Stimulated activated CD8-positive, alpha-beta memory T cell treated with anti-CD3 and anti-CD28 coated beads, Interleukin-4, amount 100 ng/mL, for 4 hours (primary cell): Measurements from ENCODE around the gene MAP3K13.
"Not testable (repeated sequence)": the region's sequence is repeated elsewhere in the genome, so short reads cannot be mapped to it uniquely, and the experiment has no call there.

Experiments
- DNase-seq, 2 donors: peaks; one replicate each; pipeline ENCODE4 v3.0.0-alpha.2; 2020; ENCODE audit warnings: low read depth in 2 of 2, low spot score in 1 of 2

The MAP3K13 gene

GRCh38 chr3:185341616-185342458 is 21.1 kb upstream of the MAP3K13 start:
- no peak for DNase-seq

DNA sequence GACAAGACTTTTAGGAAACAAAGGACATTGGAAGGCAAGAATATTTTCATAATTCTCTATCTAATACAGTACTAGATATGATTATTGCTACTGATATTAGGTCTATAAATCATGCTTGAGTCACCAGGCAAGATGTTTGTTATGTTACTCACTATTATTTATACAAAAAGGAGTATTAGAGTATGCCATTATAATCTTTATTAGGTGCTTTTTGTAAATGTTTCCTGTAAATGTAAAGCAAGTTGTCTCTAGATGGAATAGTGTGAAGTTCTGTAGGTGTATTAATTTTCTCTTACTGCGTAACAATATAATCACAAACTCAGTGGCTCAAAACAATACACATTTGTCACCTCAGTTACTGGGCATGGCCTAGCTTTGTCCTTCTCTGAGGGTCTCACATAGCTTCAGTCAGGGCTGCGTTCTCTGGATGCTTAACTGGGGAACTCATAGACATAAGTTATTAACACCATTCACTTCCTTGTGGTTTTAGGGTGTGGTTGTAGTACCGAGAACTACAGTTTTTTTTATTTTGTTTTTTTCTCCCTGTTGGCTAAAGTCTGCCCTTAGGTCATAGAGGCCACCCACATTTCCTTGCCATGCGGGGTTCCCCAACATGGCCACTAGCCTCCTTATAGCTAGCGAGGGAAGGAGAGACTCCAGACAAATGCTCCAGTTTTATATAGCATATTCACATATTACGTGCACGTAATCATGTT is 20.3 kb upstream of the MAP3K13 start:
- DNase-seq, result no peak

DNA sequence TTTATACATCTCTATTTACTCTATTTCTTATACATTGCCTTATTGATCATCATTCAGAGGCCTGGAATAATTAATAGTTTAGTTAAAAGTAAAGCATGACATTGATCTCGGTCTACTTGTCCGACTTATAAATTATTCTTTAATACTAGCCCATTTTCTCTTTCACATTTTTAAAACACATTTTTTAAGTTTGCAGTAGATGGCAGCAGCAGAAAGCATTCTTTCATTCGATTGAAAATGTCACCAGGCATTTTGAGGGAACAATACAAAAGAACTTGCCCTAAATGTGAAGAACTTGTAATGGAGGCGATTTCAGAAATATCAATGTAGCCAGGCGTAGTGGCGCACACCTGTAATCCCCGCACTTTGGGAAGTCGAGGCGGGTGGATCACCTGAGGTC is 15.5 kb upstream of the MAP3K13 start:
- DNase-seq, result no peak

DNA sequence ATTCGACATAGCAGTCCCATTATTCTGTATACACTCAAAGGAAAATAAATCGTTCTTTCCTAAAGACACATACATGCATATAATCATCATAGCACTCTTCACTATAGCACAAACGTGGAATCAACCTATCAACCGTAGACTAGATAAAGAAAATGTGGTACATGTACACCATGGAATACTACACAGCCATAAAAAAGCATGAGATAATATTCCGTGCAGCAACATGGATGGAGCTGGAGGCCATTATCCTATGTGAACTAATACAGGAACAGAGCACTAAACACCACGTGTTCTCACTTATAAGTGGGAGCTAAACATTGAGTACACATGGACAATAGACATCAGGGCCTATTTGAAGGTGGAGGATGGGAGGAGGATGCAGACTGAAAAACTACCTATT is 12.1 kb upstream of the MAP3K13 start:
- DNase-seq, result no peak

DNA sequence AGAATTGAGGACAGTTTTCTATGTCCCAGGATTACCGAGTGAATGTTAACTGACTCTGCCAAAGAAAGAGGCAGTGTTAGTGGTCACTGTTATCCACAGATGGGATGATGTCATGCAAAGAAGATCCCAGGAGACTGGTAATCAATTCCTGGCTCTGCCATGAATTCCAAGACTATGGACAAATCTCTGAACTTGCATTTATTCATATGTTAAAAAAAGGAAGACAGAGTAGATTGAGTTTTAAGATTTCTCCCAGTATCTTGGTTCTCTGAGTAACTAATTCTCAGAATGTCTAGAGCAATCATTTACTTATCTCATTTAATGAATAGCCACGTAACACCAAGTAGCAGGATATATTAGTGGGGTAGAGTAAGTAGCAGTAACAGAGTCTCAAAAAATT is 11.5 kb upstream of the MAP3K13 start:
- no peak for DNase-seq

DNA sequence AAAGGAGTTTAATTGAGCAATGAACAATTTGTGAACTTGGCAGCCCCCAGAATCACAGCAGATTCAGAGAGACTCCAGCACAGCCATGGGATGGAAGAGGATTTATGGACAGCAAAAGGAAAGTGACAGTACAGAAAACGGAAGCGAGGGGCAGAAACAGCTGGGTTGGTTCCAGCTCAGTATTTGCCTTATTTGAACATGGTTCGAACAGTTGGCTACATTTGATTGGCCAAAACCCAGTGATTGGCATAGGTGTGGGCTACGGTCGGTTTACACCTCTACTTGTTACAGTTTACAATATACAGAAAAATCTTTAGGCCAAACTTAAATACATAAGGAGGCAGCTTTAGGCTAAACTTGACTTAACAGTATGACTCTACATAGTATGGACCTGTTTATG is 9.7 kb upstream of the MAP3K13 start:
- no peak for DNase-seq

- DNase-seq, result peak; percentile 11 to 27
Measured at GRCh38 chr3:185353823-185354614, 8.9 kb upstream of the MAP3K13 start.

GRCh38 chr3:185356499-185356898 is 6.4 kb upstream of the MAP3K13 start:
- no peak for DNase-seq

DNA sequence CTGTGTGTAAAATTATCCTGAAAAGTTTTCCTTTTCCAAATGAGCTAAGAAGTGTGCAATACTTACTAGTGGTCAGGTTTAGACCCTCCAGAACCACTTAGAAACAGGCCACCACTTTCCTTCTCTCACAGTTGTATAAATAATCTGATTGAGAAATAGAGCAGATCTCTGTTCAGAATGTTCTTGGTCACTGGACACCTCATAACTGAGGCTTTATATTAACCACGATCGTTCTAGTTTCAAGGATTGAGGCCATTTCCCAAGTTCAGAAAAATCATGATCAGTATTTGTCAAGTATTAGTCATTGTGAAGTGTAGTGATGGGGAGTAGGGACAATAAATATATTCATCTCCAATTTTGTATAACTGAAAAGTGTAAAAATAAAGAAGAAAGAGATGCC is 1.0 kb upstream of the MAP3K13 start:
- DNase-seq, result no peak

DNA sequence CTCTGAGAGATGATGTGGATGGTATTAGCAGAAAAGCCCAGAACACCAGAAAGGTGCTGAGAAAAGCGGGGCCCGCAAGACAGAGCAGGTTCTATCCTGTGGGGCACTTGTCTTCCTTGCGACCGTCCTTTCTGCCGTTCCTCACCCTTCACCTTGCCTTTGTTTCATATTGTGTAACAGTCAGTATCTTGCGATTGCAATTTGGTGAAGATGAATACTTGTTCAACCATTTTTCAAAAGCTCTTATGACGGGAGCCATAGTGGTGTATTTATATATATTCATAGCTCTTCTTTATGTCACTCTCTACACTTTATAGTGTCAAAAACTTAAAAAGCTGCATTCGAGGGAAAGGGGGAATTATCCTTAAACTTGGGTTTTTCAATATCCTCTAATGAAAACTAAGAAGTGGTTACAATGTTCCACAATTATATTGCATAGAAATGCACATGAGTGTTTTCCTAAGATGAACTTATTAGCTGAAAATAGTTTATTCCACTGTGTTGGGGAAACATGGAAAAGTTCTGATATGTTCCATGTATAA is 797 bp downstream of the MAP3K13 start:
- no peak for DNase-seq

DNA sequence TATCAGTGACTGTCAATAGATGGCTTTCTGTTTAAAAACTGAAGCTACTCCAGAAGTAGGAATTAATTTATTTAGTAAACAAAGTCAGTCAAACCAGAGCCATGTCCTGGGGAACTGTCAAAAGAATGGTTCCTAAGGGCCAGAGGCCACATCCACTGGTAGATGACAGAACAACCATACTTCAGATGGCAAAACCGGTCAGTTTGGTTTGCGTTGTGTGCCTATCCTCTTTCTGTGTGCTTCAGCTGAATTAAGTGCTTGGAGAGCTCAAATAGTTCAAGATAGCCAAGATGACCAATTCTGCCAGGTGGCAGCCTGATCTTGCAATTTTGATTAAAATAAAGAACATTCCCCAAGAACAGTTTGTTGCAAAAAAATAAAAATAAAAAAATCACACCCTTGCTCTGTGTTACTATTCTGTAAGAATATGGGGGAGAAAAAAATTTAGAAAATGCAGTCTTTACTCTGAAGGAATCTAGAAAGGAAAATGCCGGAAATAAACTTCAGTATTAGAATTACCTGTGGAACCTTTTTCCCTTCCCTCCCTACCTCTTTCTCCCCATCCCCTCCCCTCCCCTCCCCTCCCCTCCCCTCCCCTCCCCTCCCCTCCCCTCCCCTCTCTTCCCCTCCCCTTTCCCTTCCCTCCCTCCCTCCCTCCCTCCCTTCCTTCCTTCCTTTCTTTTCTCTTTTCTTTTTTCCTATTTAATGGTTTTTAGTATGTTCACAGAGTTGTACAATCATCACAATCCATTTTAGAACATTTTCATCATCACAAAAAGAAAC is 2.5 kb downstream of the MAP3K13 start:
- no peak for DNase-seq

- no peak for DNase-seq
Measured at GRCh38 chr3:185366074-185366335, 3.1 kb downstream of the MAP3K13 start.

GRCh38 chr3:185366913-185367312 is 4.0 kb downstream of the MAP3K13 start:
- no peak for DNase-seq

DNA sequence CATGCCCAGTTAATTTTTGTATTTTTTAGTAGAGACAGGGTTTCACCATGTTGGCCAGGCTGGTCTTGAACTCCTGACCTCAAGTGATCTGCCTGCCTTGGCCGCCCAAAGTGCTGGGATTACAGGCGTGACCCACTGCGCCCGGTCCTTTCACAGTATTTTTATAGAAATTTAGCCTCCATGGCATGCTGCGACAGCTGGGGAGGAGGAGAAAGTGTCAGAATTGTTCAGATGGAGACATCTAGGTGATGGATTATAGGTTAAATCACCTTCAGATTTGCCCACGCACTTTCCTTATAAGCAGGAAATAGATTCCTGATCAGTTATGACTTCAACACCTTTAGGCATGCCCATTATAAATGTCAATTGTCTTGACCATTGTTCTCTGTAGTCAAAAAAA is 7.4 kb downstream of the MAP3K13 start:
- DNase-seq, result not testable (repeated sequence)

GRCh38 chr3:185371306-185372074 is 8.6 kb downstream of the MAP3K13 start:
- no peak for DNase-seq

- DNase-seq, result no peak
Measured at GRCh38 chr3:185381320-185382058, 18.6 kb downstream of the MAP3K13 start.

DNA sequence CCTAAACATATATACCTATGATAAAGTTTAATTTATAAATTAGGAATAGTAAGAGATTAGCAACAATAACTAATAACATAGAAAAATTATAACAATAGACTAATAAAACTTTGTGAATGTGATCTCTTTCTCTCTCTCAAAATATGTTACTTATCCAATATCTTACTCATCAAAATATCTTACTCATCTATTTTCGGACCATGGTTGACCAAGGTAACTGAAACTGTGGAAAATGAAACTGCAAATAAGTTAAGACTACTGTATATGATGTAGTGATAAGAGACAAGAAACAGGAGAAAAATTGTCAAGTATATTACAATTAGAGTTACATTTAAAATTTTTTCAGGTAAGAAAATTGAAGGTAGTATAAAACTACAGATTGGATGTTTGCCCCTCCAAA is 19.2 kb downstream of the MAP3K13 start:
- DNase-seq, result no peak

DNA sequence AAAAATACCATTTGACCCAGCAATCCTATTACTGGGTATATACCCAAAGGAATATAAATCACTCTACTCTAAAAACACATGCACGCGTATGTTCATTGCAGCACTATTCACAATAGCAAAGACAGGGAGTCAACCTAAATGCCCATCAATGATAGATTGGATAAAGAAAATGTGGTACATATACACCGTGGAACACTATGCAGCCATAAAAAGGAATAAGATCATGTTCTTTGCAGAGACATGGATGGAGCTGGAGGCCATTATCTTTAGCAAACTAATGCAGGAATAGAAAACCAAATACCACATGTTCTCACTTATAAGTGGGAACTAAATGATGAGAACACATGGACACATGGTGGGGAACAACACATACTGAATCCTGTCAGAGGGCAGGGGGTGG is 23.6 kb downstream of the MAP3K13 start:
- not testable (repeated sequence) for DNase-seq

DNA sequence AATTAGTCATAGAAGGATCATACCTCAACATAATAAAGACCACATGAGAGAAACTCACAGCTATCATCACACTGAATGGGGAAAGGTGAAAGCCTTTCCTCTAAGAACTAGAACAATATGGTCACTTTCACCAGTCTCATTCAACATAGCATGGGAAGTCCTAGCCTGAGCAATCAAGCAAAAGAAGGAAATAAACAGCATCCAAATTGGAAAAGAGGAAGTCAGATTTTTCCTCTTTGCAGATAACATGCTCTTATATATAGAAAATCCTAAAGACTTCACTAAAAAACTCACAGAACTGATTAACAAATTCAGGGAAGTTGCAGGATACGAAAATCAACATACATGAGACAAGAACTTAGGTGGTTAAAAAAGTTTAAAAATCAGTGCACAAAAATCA is 24.7 kb downstream of the MAP3K13 start:
- DNase-seq, result no peak

- DNase-seq, result no peak
Measured at GRCh38 chr3:185393055-185393454, 30.1 kb downstream of the MAP3K13 start.
